Endometrial microvascular endothelial cells (primary cell): ENCODE data around the gene CRHBP. TPM values are rescaled to one million over a fixed set of nuclear protein-coding genes. Genes with fewer than 3 reads are reported as not detected.

Experiments used
- in situ Hi-C: cut with HindIII; loops from 2 replicates; pipeline ENCODE4 v1.10.0; 2017; ENCODE audit warnings: low sequenced_read_pairs, low pct_unique_long_range_greater_than_20kb; ENCODE audit errors: inconsistent ontology term
- total RNA-seq: library from RNA; depleted of rRNA; stranded (reverse); fragments of >200 nt; gene quantifications from one replicate; pipeline ENCODE4 v1.2.3, GENCODE V29; 2015; ENCODE audit errors: inconsistent ontology term

CRHBP gene
- total RNA-seq, 1 donor from 2014 or later: not detected

DNA sequence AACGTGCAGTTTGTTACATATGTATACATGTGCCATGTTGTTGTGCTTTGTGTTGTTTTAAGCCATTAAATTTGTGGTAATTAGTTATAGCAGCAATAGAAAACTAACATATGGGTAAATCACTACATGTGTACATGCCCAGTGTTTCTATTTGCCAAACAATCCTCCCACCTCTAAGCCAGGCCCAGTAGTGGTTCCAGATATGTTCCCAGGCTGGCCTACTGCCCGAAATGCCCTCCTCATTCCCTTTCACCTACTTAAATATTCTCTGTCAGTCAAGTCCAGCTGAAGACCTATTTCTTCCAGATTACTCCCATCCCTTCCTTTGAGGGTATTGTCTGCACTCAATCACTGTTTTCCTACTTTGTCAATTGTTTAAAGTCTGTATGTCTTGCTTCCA, 53.3 kb downstream of the CRHBP start:
- in situ Hi-C loops: no loop called here

DNA sequence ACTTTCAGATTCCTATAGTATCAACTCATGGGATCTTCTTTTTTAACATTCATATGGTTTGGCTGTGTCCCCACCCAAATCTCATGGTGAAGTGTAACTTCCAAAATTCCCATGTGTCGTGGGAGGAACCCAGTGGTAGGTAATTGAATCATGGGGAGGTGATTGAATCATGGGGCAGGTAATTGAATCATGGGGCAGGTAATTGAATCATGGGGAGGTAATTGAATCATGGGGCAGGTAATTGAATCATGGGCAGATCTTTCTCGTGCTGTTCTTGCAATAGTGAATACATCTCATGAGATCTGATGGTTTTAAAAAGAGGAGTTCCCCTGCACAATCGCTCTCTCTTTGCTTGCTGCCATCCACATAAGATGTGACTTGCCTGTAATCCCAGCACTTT, 55.6 kb downstream of the CRHBP start:
- in situ Hi-C loops: no loop called here

DNA sequence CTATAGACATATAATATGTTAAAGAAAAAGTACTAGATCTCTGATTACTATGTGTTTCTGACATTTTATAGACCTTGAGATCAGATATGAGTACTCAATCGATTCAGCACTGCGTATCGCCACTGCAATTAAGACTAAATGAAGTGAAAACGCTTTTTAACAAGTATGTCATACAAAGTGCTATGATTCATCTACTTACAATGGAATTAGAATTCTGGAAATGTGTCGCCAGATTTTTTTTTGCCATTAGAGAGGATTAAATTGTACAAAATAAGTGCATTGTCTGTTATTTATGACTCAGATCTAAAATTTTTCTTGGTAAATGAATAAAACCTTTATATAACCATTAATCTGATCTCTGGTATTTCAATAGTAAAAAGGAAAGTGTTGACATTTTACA, 57.4 kb downstream of the CRHBP start:
- in situ Hi-C loops: no loop called here

DNA sequence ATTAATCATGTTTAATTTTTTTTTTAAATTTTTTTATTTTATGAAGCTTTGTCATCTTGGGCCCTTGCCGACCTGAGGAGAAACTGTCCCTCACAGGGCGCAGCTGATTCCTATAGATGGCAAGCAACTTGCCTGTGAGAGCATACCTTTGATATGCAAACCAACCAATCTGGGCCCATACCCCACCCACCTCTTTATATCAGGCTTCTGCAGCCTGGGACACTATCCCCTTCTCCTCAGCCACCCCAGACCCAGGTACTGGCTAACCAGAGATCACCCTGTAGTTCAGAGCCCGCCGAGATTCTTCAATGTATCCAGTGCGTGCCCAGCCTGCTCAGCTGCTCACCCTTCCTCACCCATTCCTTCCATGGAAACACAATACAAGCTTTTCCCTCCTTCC, 58.7 kb downstream of the CRHBP start:
- in situ Hi-C loops: no loop called here

DNA sequence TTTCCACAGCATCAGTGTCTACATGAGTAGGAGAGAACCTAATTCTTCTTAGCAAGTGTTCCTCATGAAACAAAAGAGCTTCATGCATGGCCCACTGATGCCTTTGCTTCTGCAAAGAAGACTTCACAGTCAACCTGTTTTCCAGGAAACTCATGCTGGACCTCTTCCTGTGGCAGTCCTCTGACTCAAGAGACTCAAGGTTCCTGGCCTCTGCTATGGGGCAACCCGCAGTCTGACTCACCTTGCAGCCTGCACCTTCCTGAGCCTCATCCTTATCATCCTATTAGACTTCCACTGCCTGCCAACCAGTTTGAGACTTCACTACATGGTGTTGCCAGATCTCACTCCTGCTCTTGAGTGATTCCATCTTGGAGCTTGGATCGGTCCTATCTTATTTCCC, 59.8 kb downstream of the CRHBP start:
- in situ Hi-C loops: no loop called here

DNA sequence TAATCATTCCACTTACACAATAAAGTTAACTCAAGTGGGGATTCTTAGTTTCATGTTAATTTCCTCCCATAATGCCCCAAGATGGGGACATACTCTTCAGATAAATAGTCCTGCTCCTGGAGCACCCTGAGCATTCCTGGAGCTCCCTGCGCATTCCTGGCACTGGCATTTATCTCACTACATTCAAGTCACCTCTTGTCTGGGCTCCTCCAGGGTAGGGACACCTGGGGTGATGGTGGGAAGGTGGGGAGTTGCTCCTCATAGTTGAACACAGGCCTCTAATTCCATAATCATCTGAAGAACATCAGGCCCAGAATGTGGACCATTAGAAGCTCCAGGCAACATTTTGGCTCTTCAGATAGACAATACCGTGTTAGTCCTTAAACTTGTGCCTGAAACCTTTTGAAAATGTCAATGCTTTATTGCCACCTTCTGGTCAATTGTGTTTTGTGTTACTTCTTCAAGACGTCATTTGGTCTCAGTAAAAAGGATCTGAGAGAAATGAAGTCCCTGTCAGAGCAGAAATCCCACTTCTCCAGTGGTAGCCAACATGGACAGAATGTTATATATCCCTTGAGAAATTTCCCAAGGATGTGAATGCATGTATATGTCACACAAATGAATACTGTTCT, 63.2 kb downstream of the CRHBP start:
- in situ Hi-C loops: no loop called here

DNA sequence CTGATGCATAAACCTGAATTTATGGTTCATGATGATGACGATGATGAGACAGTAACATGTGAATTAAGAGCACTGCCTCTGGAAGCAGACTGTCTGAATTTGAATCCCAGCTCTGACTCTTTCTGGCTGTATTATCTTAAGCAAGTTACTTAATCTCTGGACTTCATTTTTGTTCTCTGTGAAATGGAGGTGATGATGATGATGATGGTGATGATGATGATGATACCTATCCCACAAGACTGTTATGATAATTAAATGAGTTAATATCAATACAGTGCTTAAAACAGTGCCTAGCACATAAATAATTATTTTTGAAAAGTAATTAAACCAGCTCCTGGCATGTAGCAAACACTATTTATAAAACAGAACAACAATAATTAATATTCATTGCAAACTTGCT, 64.1 kb downstream of the CRHBP start:
- in situ Hi-C loops: no loop called here

DNA sequence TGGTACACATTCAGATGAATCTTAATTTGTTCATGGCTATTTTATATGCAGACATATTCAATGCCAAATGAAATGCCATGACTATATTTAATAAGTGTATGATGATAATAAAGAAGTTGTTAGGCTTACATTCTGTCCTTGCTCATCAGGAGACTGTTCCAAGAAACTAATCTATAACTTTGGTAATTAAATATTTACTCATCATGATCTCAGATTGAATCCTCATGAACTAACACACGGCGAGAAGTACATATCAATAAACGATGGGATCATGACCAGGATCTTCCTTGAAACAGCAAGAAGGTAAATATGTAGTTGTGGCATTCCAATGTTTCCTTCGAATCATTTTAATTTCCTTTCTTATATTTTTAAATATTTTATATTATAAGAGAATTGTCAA, 64.8 kb downstream of the CRHBP start:
- in situ Hi-C loops: no loop called here

Other genes starting within 250 kb of the CRHBP start
- gene F2R, start 236.9 kb upstream of the CRHBP start, total RNA-seq: 230 TPM
- gene F2RL1, start 134.0 kb upstream of the CRHBP start, total RNA-seq: 13.8 TPM
- not detected for gene S100Z, start 103.0 kb upstream of the CRHBP start, total RNA-seq
- 12.5 TPM for gene AGGF1, start 77.4 kb downstream of the CRHBP start, total RNA-seq
- 2.0 TPM for gene ZBED3, start 134.2 kb downstream of the CRHBP start, total RNA-seq